PFSK-1 (cell line): ENCODE measurements around the gene FDX1.

Experiments
- FOXP2 ChIP-seq: optimal IDR thresholded peaks from 2 replicates; pipeline ENCODE3; 2011; ENCODE audit warnings: borderline replicate concordance, control low read depth, inconsistent platforms; ENCODE audit not compliant: insufficient read depth; ENCODE audit errors: extremely low read length, extremely low read depth
- POLR2AphosphoS5 ChIP-seq: IDR thresholded peaks from 2 replicates; pipeline ENCODE4 v1.6.1; 2012; ENCODE audit warnings: low read depth, mild to moderate bottlenecking, control low read depth, low read length, moderate library complexity
- SIN3A ChIP-seq: IDR thresholded peaks from 2 replicates; pipeline ENCODE4 v1.6.1; 2012; ENCODE audit warnings: mild to moderate bottlenecking, low read length, moderate library complexity, borderline replicate concordance; ENCODE audit not compliant: insufficient read depth
- TAF1 ChIP-seq: IDR thresholded peaks from 2 replicates; pipeline ENCODE4 v1.6.1; 2012; ENCODE audit warnings: low read length, control low read depth, borderline replicate concordance; ENCODE audit not compliant: insufficient read depth
- TF ChIP-seq, protein P1 (sequence below), 2 experiments: IDR thresholded peaks; 2 replicates each; pipeline versions ENCODE4 v1.6.1 to v1.8.0; 2011 to 2012; ENCODE audit warnings: low read depth in 2 of 2, low read length in 2 of 2, control low read depth in 1 of 2, inconsistent platforms in 1 of 2, mild to moderate bottlenecking in 1 of 2, moderate library complexity in 1 of 2; ENCODE audit not compliant: insufficient read depth in 1 of 2

Gene FDX1

DNA sequence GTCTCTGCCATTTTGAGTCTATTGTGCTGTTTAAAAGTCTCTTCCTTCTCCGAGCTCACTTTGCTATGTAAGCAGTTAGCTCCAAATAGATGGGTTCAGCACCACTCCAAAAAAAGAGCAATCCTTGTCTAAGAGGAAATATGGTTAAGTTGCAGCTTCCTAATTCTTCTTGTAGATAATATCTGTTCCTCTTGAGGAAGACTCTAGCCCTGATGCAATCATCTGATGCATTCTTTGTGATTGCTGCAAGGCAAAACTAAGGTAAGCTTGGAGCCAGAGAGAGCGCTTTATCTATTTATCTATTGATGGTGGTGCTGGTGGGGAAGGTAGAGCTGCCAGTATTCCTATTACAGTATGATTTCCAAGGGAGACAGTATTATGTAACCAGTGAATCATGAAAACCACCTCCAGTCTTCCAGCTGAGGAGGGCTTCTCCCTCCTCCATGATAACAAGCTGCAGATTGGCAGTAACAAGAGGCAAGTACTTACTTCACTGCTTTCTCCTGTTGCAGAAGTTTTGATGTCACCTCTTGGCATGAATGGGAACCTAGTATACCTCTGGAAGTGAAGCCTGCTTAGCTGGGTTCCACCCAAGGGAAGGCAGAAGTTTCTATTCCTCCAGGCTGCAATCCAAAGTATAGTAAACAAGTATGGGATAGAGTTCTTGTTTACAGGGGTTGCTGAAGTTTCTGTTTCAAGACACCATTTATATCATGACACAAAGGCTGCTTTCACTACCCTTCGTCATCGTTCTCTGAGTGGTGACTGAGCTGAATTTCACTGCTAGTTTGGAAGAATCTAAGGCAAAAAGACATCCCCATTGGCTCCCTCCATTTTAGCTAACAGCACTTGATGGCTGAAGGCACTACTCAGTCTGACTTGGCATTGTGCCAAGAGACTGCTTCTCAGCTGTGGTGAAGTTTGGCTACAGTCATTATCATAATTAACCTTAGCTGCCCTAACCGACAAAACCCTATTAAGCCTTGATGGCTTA, 49.7 kb downstream of the FDX1 start:
- no peak for TF ChIP-seq TAF1
- TF ChIP-seq, protein P1, sequence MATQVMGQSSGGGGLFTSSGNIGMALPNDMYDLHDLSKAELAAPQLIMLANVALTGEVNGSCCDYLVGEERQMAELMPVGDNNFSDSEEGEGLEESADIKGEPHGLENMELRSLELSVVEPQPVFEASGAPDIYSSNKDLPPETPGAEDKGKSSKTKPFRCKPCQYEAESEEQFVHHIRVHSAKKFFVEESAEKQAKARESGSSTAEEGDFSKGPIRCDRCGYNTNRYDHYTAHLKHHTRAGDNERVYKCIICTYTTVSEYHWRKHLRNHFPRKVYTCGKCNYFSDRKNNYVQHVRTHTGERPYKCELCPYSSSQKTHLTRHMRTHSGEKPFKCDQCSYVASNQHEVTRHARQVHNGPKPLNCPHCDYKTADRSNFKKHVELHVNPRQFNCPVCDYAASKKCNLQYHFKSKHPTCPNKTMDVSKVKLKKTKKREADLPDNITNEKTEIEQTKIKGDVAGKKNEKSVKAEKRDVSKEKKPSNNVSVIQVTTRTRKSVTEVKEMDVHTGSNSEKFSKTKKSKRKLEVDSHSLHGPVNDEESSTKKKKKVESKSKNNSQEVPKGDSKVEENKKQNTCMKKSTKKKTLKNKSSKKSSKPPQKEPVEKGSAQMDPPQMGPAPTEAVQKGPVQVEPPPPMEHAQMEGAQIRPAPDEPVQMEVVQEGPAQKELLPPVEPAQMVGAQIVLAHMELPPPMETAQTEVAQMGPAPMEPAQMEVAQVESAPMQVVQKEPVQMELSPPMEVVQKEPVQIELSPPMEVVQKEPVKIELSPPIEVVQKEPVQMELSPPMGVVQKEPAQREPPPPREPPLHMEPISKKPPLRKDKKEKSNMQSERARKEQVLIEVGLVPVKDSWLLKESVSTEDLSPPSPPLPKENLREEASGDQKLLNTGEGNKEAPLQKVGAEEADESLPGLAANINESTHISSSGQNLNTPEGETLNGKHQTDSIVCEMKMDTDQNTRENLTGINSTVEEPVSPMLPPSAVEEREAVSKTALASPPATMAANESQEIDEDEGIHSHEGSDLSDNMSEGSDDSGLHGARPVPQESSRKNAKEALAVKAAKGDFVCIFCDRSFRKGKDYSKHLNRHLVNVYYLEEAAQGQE (IDR thresholded peaks at IDR 0.05; ENCODE audit: insufficient read depth in 1 of 2, low read depth in 2 of 2, low read length in 2 of 2): no peak

DNA sequence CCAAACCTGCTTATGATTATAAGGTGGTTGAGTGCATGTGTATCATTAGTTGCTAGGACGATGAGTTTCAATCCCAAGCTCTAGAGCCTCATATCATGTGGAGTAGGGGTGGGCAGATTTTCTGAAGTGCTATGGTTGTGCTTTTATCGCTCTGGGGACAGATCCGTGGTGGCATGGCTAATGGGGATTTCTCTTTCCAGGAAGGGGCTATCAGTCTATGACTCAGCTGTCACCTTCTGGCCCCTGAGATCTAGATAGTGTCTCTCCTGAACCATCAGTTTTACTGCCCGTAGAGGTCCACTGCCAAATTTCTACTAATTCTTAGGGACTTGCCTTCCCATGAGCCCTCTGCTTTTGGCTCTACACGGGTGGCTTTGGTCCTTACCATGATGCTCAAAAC, 51.8 kb downstream of the FDX1 start:
- no peak for TF ChIP-seq POLR2AphosphoS5
- no peak for TF ChIP-seq FOXP2

DNA sequence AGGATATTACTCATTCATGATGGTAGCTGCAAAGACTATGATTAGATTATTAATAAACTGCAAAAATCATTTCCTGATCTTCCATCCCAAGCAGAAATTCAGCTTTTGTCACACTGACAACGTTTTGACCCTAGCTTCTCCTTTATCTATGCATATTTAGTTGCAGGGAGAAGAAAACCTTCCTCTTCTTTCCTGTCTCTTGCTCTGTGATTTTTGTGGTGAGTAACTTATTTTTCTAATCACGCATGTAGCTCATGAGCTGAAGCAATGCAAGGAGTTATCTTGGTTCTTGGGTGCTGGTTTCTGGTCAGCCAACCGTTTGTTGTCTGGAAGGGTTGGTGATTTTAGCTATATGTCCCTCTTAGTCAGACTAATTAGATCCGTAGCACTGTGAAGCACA, 56.4 kb downstream of the FDX1 start:
- TF ChIP-seq TAF1: no peak
- TF ChIP-seq POLR2AphosphoS5: no peak
- no peak for TF ChIP-seq FOXP2
- TF ChIP-seq, protein P1 (IDR thresholded peaks at IDR 0.05; ENCODE audit: insufficient read depth in 1 of 2, low read depth in 2 of 2, low read length in 2 of 2): no peak
- no peak for TF ChIP-seq SIN3A

DNA sequence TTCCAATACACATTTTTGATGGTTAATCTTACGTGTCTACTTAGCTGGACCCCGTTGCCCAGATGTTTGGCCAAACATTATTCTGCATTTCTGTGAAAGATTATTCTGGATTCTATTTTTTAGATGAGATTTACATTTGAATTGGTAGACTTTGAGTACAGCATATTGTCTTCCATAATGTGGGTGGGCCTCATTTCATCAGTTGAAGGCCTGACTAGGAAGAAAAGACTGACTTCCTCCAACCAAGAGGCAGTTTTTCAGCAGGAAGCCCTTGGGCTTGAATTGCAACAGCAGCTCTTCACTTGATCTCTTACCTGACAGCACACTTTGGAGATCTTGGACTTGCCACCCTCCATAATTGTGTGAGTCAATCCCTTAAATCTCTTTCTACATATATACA, 58.7 kb downstream of the FDX1 start:
- no peak for TF ChIP-seq POLR2AphosphoS5

DNA sequence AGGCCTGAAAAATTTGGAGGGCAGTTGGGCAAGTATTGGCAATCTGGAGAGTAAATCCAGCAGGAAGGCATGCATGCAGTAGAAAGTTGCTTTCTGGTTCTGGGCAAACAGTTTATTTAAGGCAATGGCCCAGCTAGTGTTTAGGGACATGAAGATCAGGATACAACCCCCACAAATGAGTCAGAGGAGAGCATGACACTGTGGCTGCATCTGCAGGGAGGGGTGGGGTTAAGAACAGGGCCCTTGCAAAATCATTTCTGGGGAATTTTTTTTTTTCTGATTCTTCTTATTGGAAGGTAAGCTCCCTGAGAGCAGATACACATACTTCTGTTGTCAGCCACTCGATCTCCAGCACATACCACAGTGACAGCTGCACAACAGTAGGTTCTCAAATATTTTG, 61.1 kb downstream of the FDX1 start:
- TF ChIP-seq POLR2AphosphoS5 (no peak), SIN3A (no peak), FOXP2 (no peak), TAF1 (no peak)
- TF ChIP-seq, protein P1 (IDR thresholded peaks at IDR 0.05; ENCODE audit: insufficient read depth in 1 of 2, low read depth in 2 of 2, low read length in 2 of 2): no peak

DNA sequence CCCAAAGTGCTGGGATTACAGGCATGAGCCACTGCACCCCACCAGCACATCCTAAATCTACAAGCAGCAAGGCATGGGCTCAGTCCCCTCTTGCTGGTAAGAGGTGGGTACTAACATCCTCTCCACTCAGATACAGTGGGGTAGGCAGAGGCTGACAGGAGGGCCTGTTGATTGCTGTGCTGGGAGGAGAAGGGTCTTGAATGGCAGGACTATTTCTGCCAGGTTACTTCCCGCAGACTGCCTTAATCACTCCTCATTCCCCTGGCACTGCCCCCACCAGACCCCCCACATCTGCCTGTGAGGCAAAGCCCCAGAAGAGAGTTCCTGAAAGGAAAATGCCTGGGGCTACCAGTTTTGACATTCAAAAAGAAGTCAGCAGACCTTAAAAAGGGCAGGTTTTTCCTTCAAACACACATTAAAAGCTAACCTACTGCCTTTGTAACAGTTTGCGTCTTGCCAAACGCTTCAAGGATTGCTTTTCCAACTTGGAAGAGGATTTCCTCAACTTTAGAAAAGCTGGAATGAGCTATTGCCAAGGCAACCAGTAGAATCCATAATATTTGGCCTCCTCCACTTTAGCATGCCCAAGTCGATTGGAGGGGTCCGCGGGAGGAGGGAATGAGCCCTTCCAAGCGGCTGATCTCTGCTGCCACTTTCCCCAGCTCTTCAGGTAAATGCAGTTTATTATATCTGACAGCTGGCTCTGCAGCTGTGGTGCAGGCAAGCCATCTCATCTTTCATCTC, 62.0 kb downstream of the FDX1 start:
- no peak for TF ChIP-seq POLR2AphosphoS5
- TF ChIP-seq FOXP2: no peak
- TF ChIP-seq, protein P1 (IDR thresholded peaks at IDR 0.05; ENCODE audit: insufficient read depth in 1 of 2, low read depth in 2 of 2, low read length in 2 of 2): no peak
- no peak for TF ChIP-seq TAF1
- TF ChIP-seq SIN3A: no peak
